ENCODE measurements around the gene GLDC.

DNA sequence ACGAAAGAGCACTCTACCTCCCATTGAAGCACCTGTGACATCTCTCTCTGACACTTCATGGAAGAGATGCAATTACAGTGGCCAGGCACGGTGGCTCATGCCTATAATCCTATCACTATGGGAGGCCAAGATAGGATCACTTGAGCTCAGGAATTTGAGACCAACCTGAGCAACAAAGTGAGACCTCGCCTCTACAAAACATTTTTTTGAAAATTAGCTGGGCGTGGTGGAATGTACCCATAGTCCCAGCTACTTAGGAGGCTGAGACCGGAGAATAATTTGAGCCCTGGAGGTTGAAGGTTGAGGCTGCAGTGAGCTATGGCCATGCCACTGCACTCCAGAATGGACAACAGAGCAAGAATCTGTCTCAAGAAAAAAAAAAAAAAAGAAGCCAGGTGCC lies 45.5 kb downstream of the GLDC start:
- TF ChIP-seq FOXK2 (IDR thresholded peaks at IDR 0.05) (no peak), FOXA1 (IDR thresholded peaks at IDR 0.05) (no peak), HDGF (IDR thresholded peaks at IDR 0.05; ENCODE audit: borderline replicate concordance) (no peak), BHLHE40 (IDR thresholded peaks at IDR 0.05; ENCODE audit: borderline replicate concordance) (no peak), CTBP1 (IDR thresholded peaks at IDR 0.05; ENCODE audit: borderline replicate concordance) (no peak), SP1 (IDR thresholded peaks at IDR 0.05) (no peak)
